HG02588 (cell line): ENCODE results near the gene CIDEA.
"Not testable (repeated sequence)": the region's sequence is repeated elsewhere in the genome, so short reads cannot be mapped to it uniquely, and the experiment has no call there.

ENCODE experiments used
- ATAC-seq: cut with Tn5 transposase; IDR thresholded peaks from one replicate; pipeline ENCODE4 v1.9.1; 2021; ENCODE audit warnings: mild to moderate bottlenecking, moderate library complexity; ENCODE audit not compliant: unreplicated experiment

Gene CIDEA, protein sequence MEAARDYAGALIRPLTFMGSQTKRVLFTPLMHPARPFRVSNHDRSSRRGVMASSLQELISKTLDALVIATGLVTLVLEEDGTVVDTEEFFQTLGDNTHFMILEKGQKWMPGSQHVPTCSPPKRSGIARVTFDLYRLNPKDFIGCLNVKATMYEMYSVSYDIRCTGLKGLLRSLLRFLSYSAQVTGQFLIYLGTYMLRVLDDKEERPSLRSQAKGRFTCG

DNA sequence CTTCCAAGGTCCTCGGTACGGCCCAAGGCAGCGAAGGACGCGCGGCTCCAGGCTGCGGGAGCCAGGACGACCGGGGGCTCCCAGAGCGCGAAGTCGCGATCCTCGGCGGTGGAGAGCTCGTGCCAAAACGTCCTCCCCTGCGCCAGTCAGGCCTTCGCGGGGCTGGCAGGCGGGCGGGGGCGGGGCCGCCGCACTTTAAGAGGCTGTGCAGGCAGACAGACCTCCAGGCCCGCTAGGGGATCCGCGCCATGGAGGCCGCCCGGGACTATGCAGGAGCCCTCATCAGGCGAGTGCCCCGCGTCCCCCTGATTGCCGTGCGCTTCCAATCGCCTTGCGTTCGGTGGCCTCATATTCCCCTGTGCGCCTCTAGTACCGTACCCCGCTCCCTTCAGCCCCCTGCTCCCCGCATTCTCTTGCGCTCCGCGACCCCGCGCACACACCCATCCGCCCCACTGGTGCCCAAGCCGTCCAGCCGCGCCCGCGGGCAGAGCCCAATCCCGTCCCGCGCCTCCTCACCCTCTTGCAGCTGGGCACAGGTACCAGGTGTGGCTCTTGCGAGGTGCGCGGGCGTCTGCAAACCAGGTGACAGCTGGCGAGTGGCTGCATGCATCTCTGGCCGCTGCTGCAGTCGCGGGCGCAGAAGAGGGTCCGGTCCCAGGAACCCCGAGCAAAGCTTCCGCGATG lies at the start of gene CIDEA:
Gene CIDEA, plus strand, starts transcription at position 226 of the 684 bp plus-strand sequence. Its CDS starts 23 bp downstream, at position 249.
- no peak for ATAC-seq

DNA sequence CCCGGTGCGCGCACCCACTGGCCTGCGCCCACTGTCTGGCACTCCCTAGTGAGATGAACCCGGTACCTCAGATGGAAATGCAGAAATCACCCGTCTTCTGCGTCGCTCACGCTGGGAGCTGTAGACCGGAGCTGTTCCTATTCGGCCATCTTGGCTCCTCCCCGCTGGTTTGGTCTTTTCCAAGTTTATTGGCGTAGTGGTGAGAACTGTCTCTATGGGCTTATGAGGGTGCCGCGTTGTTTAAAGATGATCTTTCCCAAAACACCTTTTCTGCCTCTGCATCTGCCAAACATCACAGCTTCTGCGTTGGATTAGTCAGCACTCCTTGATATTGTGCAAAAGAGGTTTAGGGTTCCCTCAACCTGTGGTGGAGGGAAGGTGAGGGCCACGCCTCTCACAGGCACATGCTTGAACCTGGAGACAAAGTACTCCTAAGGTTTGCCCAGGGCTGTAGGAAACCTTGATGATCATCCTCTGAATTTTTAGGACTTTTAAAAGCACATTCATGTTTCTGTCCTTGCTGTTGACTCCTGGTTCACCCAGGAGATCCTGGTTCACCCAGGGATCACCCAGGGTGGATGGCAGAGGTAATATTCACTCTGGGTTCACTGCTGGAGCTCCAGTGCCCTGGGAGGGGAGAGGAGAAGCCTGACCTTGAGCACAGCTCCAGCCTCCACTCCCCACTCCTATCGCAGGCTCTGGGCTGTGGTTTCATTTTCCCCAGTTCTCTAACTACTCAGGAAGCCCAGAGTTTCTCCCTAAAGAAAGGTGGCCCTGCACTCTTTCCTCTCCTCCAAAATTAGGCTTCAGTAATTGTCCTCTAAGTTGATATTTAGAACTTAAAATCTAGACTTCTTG lies 45.6 kb upstream of the CIDEA start:
- not testable (repeated sequence) for ATAC-seq

DNA sequence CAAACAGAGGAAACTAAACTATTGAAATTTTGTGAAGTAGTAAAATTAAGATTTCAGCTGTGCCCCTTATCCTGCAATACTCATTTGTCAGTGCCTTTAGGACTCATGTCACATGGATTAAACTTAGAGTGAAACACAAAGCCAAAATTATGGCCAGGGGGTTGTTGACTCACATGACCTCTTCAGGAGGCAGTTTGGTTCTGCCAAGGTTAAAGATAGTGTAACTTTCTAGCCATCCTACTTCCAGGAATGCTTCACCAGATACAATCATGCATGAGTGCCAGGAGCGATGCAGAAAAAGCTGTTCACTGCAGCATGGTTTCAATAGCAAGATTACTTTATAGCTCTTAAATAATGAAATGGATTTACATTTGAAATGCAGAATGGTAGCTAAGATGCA lies 41.9 kb upstream of the CIDEA start:
- not testable (repeated sequence) for ATAC-seq

DNA sequence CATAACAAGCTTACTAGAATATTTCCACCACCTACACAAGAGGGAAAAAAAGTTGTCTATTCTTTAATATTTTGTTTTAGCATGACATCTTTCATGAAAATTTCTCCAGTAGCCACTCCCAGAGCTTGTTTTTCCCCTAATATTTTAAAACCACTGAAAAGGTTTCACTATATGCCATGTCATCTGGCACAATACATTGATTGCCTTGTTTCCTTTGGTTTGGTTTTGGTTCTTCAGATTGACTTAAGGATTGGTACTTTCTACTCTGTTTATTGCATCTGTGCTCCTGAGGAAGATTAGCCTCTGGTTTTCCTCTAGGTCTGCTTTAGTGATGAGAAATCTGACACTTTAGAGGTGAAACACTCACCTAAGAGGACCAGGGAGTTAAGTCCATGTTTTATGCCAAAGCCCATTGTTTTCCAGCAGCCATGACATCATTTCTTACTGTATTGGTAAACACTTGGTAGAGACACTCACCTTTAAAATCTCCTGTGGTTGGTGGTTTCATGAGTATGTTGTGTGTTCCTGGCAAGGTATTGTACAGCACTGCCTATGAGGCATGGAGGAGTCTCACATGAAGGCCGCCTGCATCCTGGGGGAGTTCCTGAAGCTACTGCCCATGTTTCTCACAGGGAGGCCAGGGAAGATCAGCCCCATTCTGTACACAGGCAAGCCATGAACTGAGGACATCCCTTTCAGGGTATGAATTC lies 39.7 kb upstream of the CIDEA start:
- not testable (repeated sequence) for ATAC-seq

DNA sequence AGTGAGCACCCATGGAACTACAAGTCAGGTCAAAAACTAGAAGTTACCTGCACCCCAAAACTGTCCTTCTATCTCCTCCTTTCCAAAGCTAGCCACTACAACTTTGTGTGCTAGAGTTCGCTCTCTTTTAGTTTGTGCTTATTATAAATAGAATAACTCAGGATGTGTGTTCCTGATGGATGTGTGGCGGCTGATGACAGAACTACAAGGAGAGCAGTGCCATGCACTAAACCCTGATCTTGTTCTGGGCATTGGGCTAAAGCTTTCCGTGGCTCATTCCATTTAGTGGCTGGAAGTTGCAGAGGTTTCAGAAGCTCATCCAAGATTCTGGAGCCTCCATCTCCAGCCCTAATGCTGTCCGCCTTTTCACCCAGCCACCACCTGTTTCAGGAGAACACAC lies 37.7 kb upstream of the CIDEA start:
- ATAC-seq: not testable (repeated sequence)

DNA sequence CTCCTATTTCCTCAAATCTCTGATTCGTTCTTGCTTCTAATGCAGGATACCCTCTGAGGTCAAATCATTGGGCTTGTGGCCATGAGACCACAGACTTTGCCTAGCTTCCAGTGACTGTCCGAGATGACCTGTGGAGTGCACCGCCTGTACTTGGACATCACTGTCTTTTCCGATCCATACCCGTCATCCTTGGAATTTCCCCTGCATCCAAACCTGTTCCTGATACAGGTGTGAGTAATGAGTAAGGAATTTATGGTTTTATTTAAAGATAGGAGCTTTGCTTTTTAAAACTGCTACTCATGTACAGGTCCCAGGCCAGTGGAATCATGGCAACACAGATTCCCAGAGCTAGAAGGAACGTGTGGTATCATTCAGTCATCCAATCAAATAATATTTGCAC lies 35.6 kb upstream of the CIDEA start:
- ATAC-seq: not testable (repeated sequence)

DNA sequence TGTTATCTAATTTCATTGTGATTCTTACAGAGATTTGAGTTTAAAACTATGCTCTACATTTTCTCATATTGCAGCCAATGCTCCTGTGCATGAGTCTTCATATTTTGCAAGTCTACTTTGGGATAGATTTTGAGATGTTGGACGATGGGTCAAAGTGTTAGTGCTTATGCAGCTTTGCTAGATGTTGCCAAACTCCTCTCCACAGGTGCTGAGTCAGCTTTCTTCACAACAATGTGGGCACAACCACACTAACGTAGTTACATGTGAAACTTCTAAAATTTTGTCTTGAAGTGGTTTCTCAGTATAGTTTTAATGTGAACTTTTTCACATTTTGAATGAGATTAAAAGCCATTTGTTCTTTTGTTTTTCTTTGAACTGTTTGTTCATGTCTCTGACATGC lies 32.1 kb upstream of the CIDEA start:
- ATAC-seq: not testable (repeated sequence)

DNA sequence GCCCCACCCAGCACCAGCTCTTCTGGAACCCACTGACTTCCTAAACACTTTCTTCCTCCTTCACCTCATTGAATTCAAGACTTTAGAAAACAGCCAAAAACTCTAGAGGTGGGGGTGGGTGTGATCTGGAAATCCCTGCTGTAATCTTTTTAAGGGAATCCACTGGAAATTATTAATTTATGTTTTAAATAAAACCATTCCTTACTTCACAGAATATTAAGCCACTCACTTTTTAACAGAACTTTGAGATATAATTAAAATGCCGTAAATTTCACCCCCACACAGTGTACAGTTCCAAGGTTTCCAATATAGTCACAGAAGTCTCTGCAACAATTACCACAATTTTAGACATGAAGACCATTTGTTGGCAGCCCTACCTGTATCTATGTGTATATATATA lies 30.8 kb upstream of the CIDEA start:
- ATAC-seq: not testable (repeated sequence)

DNA sequence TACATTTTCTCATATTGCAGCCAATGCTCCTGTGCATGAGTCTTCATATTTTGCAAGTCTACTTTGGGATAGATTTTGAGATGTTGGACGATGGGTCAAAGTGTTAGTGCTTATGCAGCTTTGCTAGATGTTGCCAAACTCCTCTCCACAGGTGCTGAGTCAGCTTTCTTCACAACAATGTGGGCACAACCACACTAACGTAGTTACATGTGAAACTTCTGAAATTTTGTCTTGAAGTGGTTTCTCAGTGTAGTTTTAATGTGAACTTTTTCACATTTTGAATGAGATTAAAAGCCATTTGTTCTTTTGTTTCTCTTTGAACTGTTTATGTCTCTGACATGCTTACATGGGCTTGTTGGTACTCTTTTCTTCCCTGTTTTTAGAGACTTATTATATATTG lies 27.4 kb upstream of the CIDEA start:
- not testable (repeated sequence) for ATAC-seq

DNA sequence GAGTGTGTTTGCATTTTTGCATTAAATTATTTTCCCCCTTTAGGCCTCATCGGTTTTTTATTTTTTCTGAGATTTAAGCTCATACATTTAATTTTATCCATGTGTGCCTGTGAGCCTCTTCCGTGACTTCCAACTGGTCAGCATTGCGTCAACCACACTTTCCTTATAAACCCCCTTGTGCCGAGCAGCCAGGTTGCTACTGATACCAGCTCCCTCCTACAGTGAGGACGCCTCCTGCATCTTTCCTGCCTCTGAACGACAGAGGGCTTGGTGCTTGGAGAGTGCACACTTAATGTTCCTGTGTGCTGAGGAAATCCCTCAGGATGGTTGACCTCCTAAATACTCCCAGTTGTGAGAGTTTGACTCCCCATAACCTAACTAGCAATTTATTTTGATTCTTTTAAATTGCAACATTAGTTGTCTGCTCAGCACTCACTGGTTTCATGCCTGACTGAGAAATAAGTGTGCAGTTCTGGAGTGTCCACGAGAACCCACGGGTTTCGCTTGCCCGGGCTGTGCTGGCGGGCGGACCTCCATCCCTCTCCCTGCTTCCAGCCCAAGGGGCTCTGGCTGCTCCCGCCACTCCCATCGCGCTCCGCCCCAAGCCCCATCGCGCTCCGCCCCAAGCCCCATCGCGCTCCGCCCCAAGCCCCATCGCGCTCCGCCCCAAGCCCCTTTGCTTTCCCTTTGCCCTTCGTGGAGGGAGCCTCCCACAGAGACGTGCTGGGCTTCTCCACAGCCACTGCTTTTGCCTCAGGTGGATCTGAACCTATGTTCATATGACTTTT lies 26.6 kb upstream of the CIDEA start:
- not testable (repeated sequence) for ATAC-seq

DNA sequence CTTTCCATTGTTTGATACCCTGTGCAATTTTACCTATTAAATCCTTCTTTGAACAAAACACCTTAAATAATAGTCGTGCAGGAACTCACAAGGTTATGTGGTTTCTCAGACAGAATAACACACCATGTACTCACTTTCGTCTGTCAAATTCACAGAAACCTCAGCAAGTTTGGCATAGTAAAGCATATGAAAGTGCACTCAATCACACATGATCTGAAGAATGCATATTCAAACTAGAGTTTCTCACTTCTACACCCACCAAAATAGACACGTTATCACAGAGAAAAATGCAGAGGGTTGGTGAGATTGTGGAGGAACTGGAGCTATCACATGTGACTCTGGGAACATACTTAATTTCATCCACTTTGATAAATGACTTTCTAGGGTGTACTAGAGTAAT lies 25.9 kb upstream of the CIDEA start:
- not testable (repeated sequence) for ATAC-seq

DNA sequence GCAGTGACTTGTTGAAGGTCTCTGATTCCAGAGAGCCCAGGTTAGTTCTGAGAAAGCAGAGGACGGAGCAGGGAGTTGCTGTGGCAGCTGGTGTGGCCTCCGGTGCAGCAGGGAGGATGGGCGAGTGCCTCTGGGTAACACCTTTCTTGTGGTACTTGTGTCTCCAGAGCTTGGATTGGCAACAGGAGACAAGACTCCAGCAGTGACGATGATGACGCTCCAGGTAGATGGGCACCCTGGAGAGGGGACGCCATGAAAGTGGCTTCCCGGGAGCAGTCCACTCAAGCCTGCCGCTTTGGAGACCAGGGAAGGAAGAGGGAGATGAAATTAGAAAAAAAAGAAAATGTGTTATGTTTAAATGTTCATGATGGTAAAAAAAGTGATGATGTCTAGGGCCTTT lies 23.6 kb upstream of the CIDEA start:
- not testable (repeated sequence) for ATAC-seq

DNA sequence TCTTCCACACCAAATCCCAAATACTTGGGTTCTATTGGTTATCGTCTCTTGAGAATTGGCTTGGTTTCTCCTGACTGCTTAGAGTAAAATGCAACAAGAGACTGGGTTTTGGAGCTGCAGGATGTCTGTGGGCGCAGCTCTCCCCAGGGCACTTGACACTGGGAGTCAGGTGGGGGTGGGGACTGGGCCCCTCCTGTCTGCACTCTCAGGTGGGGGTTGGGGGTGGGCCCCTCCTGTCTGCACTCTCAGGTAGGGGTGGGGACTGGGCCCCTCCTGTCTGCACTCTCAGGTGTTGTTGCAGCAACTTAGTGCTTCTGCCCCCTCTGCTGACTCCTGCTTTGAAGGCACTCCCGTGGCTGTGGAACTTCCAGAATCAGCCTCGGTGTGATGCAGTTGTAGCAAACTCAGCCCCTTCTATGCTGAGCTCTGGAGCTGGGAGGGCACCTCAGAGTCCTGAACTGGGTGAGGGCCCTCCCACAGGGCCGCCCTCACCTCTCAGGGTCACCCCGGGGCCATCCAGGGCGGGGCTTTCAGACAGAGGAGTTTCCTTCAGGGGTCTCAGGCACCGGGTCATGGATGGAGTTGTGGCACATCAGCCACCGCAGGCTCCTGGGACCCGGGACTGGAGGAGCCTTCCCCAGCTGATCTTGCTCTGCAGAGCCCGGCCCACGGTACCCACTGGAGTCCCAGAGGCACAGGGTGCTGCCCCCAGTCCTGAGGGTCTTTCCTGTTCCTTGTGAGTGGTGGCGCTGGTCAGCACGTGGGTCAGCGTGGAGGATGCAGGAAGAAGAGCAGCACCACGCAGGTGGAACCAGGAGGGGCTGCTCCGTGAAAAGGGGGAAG lies 22.9 kb upstream of the CIDEA start:
- no peak for ATAC-seq

DNA sequence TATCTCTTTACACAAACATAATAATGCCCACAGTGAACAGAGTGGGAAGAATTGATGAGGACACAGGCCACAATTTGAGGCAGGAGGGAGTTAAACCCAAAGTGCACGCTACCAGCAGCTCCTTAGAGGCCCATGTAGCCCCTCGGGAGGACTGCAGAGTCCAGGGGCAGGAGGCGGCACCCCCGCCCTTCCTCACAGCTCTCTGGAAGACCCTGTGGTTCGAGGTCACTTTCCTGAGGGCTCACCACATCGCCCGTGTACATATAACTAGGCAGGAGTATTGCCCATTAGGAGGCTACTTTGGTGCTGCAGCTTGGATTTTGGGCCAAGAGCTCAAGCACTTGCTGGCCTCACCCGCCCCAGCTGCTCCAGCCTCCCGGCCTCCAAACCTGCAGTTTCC lies 22.2 kb upstream of the CIDEA start:
- ATAC-seq: no peak

DNA sequence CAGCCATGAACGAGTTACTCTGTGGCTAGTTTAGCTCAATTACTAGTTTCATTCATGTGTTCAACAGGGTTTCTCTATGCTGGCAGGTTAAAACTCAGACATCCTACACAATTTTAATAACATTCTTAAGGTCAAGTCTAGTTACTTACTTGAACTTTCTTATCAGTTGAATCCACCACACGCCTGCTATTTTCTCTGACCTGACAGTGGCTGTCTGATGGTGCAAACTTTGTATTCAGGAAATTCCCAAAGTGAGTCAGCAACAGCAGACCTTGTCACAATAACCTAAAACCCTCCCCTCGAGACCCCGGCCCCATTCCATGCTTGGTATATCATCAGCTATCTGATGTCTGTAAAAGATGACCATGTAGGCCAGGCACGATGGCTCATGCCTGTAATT lies 20.8 kb upstream of the CIDEA start:
- no peak for ATAC-seq

DNA sequence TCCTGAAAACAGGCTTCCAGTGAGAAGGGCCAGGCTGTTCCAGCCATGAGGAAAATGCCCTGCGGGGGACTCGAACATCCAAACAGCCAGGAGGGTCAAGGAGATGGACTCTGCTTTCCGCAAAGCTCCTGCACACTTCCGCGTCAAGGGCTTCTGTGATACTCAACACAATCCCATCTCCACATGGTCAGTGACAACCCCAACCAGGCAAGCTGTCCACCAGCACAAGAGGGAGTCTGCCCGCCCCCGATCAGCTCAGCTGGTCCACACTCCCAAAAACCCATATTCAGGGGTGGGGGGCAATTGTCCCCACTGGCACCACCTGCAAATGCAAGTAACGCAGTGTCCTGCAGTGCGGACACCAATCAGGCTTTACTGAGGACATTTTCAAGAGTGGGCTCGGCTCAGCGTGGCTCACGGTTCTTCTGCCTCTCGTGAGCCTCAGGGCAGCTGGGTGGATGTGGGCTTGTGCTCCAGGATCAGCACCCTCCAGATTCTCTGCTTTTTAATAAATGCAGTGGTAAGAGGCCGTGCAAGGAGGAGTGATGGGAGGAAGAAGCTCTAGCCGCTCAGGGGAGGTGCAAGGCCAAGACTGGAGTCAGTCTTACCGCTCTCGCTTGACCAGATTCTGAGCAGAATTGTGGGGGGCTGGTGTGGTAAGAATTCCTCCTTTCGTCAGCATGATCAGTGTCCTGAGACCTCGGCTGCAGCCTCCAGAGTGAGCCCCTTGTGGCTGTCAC lies 19.5 kb upstream of the CIDEA start:
- no peak for ATAC-seq

DNA sequence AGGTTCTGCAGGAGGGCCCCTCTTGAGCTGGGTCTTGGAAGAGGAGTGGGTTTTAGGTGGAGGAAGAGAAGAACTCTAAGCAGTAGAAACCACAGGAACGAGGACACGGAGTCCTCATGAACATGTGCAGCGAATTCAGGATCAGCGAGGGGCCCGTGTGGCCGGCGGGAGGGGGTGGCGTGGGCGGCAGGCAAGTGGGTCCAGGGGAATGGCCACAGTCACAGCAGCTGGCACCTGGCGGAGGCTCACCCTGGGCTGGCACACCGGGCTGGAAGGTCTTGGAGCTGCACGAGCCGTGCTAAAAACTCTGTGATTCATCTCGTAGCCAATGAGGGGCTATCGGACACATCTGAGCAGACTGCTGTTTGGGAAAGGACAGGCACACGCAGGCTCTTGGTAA lies 18.0 kb upstream of the CIDEA start:
- no peak for ATAC-seq

DNA sequence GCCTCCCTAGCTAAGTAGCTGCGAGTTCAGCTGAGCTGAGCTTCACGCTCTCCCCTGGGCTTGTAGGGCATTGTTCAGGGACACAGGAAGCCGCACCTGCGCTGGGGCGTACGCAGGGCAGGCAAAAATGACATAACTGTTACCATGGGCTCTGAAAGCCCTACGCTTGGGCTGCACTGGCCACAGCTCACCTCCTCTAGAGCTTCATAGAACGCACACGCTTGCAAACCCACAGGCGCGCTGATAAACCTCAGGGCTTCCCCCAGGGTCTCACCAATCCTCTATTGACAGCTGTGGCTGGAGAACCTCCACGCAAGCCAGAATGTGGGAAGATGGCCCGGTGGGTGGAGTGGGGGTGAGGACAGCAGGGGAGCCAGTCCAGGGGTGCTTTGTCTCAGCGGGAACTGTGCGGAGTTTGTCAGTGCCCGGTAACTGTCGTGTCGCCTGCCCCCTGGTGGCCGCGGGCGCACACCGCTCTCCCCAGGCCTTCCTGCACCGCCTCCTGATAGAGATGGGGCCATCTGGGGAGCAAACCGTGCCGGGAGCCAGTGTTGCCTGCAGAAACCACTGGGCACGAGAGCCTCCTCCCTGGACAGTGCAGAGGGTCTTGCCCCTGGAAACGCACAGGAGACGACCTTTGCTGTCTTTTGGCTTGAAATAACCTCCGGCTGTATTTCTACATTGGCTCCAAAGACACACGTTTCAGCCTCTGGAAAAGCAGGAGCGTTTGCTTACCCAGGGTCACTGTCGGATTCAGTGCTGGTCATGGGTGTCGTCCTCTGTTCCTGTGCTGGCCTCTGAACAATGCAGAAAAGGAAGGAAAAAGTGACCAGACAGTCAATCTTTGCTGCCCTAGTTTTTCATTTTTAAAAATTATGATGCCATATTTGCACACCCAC lies 17.0 kb upstream of the CIDEA start:
- ATAC-seq: peak; percentile 95
